Breast epithelium (tissue), 4 donors: ENCODE results near the gene WHRN. TPM values are rescaled to one million over a fixed set of nuclear protein-coding genes. Genes with fewer than 3 reads are reported as not detected.

ENCODE experiments used
- DNase-seq, 2 donors: peaks; one replicate each; pipeline ENCODE4 v3.0.0-alpha.2; 2019; ENCODE audit warnings: low spot score in 2 of 2
- H3K27ac ChIP-seq, 2 donors: fragments of 200-600 bp; sonication (generic) in 1 of 2; one replicate each; pipeline ENCODE4 v1.5.1; 2016 to 2019; ENCODE audit warnings: mild to moderate bottlenecking in 1 of 2
- H3K27me3 ChIP-seq, 2 donors: fragments of 200-600 bp; sonication (generic) in 1 of 2; one replicate each; pipeline versions ENCODE4 v1.5.1 to v1.6.0; 2017 to 2019; ENCODE audit warnings: control low read depth in 1 of 2, mild to moderate bottlenecking in 1 of 2
- H3K36me3 ChIP-seq: fragments of 200-600 bp; one replicate; pipeline ENCODE4 v1.5.1; 2019
- H3K4me1 ChIP-seq, 2 donors: fragments of 200-600 bp; sonication (generic); one replicate each; pipeline ENCODE4 v1.5.1; 2016 to 2019; ENCODE audit warnings: control low read depth in 1 of 2
- H3K4me3 ChIP-seq, 3 donors: fragments of 200-600 bp; sonication (generic); 1 replicate in 2 of 3; 2 replicates in 1 of 3; pipeline ENCODE4 v1.5.1; 2016 to 2019; ENCODE audit warnings: mild to moderate bottlenecking in 3 of 3, moderate library complexity in 2 of 3
- H3K9me3 ChIP-seq, 2 donors: fragments of 200-600 bp; sonication (generic) in 1 of 2; one replicate each; pipeline ENCODE4 v1.5.1; 2016 to 2019; ENCODE audit warnings: control low read depth in 1 of 2
- CTCF ChIP-seq, 3 donors: fragments of 450-650 bp; IDR thresholded peaks; one replicate each; pipeline ENCODE4 v1.5.1; 2016 to 2017; ENCODE audit warnings: antibody characterized with exemption in 3 of 3, mild to moderate bottlenecking in 3 of 3, moderate library complexity in 3 of 3
- POLR2A ChIP-seq: fragments of 450-650 bp; IDR thresholded peaks from one replicate; pipeline ENCODE4 v1.6.1; 2016; ENCODE audit warnings: antibody characterized with exemption, mild to moderate bottlenecking, moderate library complexity
- POLR2AphosphoS5 ChIP-seq, 3 donors: sonication (generic); formaldehyde crosslinking; IDR thresholded peaks; one replicate each; pipeline ENCODE4 v1.6.1; 2017; ENCODE audit warnings: antibody characterized with exemption in 3 of 3
- intact Hi-C: fragments of 100-400 bp; cut with DNase I; formaldehyde crosslinking; loops from one replicate; pipeline ENCODE4 v1.15.1; 2023; ENCODE audit warnings: low total_unique reads
- total RNA-seq, 3 donors: library from RNA; depleted of rRNA; stranded (reverse); fragments of >200 nt; gene quantifications; one replicate each; pipeline ENCODE4 v1.1.0, GENCODE V29; 2016

The WHRN gene
- total RNA-seq, 3 donors from 2014 or later = 2.4 to 16.4 (median 15.1) TPM

GRCh38 chr9:114454652-114455051 is 50.6 kb downstream of the WHRN start:
- intact Hi-C loops = no loop called here
- Histone ChIP-seq H3K9me3 (no peaks in the 10 kb centered on the region), H3K27ac (no peak overlapping the region), H3K4me1 (no peaks in the 10 kb centered on the region), H3K4me3 (no peak overlapping the region), H3K36me3 (no peaks in the 10 kb centered on the region), H3K27me3 (no peaks in the 10 kb centered on the region)
- TF ChIP-seq POLR2A = no peak
- TF ChIP-seq POLR2AphosphoS5 (IDR thresholded peaks at IDR 0.05) = no peak
- TF ChIP-seq CTCF (IDR thresholded peaks at IDR 0.05) = no peak
- no peak for DNase-seq

- intact Hi-C loops = no loop called here
- TF ChIP-seq CTCF (IDR thresholded peaks at IDR 0.05) = no peak
- TF ChIP-seq POLR2A = no peak
- TF ChIP-seq POLR2AphosphoS5 (IDR thresholded peaks at IDR 0.05) = no peak
- no peaks in the 10 kb centered on the region for H3K36me3 ChIP-seq
Observed at GRCh38 chr9:114452219-114453165, 52.8 kb downstream of the WHRN start.

GRCh38 chr9:114451707-114452031 is 53.6 kb downstream of the WHRN start:
- intact Hi-C loops = no loop called here

More at GRCh38 chr9:114452219-114453165, 52.8 kb downstream of the WHRN start:
- no peak for DNase-seq
- H3K27me3 ChIP-seq = no peaks in the 10 kb centered on the region
- H3K4me3 ChIP-seq = no peak overlapping the region
- no peaks in the 10 kb centered on the region for H3K4me1 ChIP-seq
- H3K9me3 ChIP-seq = no peaks in the 10 kb centered on the region
- no peak overlapping the region for H3K27ac ChIP-seq

GRCh38 chr9:114450833-114451706 is 54.2 kb downstream of the WHRN start:
- H3K27me3 ChIP-seq = no peaks in the 10 kb centered on the region
- no peaks in the 10 kb centered on the region for H3K4me1 ChIP-seq
- H3K9me3 ChIP-seq = no peaks in the 10 kb centered on the region
- peak overlapping the region in 1 of 2 donors; percentile 20 for H3K27ac ChIP-seq
- no peak for DNase-seq
- TF ChIP-seq POLR2A = no peak
- no peak for TF ChIP-seq CTCF (IDR thresholded peaks at IDR 0.05)
- TF ChIP-seq POLR2AphosphoS5 (IDR thresholded peaks at IDR 0.05) = no peak
- H3K4me3 ChIP-seq = no peak overlapping the region
- H3K36me3 ChIP-seq = no peaks in the 10 kb centered on the region
- intact Hi-C loops = no loop called here

More at GRCh38 chr9:114451707-114452031, 53.6 kb downstream of the WHRN start:
- Histone ChIP-seq H3K36me3 (no peaks in the 10 kb centered on the region), H3K9me3 (no peaks in the 10 kb centered on the region), H3K4me3 (no peak overlapping the region), H3K27me3 (no peaks in the 10 kb centered on the region), H3K4me1 (no peaks in the 10 kb centered on the region), H3K27ac (no peak overlapping the region)
- TF ChIP-seq POLR2AphosphoS5 (IDR thresholded peaks at IDR 0.05) (no peak), POLR2A (no peak), CTCF (IDR thresholded peaks at IDR 0.05) (no peak)
- no peak for DNase-seq

- Histone ChIP-seq H3K4me3 (no peak overlapping the region), H3K9me3 (no peaks in the 10 kb centered on the region), H3K27me3 (no peaks in the 10 kb centered on the region), H3K4me1 (no peaks in the 10 kb centered on the region), H3K36me3 (no peaks in the 10 kb centered on the region), H3K27ac (no peak overlapping the region)
- TF ChIP-seq POLR2A (no peak), POLR2AphosphoS5 (IDR thresholded peaks at IDR 0.05) (no peak), CTCF (IDR thresholded peaks at IDR 0.05) (no peak)
- no peak for DNase-seq
- intact Hi-C loops = no loop called here
Observed at GRCh38 chr9:114450181-114450580, 55.1 kb downstream of the WHRN start.
